AML-193 (cell line): Measurements from ENCODE around the gene TMEM178A.

ENCODE experiments used
- DNase-seq, 2 experiments: peaks; one replicate each; lab custom pipeline; 2025; lab: John Stamatoyannopoulos, UW

Gene TMEM178A

GRCh38 chr2:39743269-39743776, 77.6 kb downstream of the TMEM178A start:
- no peak for DNase-seq

- no peak for DNase-seq
Measured at GRCh38 chr2:39755466-39755865, 89.7 kb downstream of the TMEM178A start.

GRCh38 chr2:39757156-39757555, 91.4 kb downstream of the TMEM178A start:
- DNase-seq = no peak

GRCh38 chr2:39762448-39762847, 96.7 kb downstream of the TMEM178A start:
- no peak for DNase-seq
